Measurements from ENCODE around the gene TCF3. TPM values are rescaled to one million over a fixed set of nuclear protein-coding genes. Genes with fewer than 3 reads are reported as not detected.

The TCF3 gene
- total RNA-seq, 8 experiments from 2014 or later: 25.2 to 106 (median 44.9) TPM

GRCh38 chr19:1602091-1602707, 50.2 kb downstream of the TCF3 start:
- Histone ChIP-seq H3K4me3 (no peak overlapping the region), H3K4me1 (replicated peaks in 1 of 2) (peaks cover 8 to 17% of the 10 kb centered on the region in 2 donors), H3K27ac (no peak overlapping the region)
- in situ Hi-C loops (cut with MboI; ENCODE audit: low pct_unique_long_range_greater_than_20kb in 2 of 9, low sequenced_read_pairs in 9 of 9, unreplicated experiment in 9 of 9): no loop called here
- ATAC-seq (replicated peaks in 6 of 8): no peak
- WGBS, 10 experiments: 80 to 100% (median 94%) methylated on average over 1 to 11 of the region's 21 CpGs; no CpG with 5 or more reads in 1 of the 10 experiments

DNA sequence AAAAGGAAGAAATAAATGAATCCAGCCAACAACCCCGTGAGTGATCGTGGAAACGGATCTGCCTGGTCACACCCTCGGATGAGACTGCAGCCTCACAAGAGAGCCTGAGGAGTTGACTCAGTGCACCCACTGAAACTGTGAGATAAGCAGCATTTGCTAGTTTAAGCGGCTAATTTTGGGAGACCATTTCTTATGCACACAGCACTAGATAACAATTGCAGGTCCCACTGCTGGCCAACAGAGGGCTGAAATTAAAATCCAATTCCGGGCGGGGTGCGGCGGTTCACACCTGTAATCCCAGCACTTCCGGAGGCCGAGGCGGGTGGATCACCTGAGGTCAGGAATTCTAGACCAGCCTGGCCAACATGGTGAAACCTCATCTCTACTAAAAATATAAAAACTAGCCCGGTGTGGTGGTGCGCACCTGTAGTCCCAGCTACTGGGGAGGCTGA, 50.8 kb downstream of the TCF3 start:
- Histone ChIP-seq H3K4me3 (no peak overlapping the region), H3K27ac (no peak overlapping the region), H3K4me1 (replicated peaks in 1 of 2) (peaks cover 8 to 17% of the 10 kb centered on the region in 2 donors)
- 68 to 100% (median 93%) methylated on average over 1 to 11 of the region's 14 CpGs; no CpG with 5 or more reads in 2 of the 10 experiments for WGBS, 10 experiments
- in situ Hi-C loops (cut with MboI; ENCODE audit: low pct_unique_long_range_greater_than_20kb in 2 of 9, low sequenced_read_pairs in 9 of 9, unreplicated experiment in 9 of 9): no loop called here
- ATAC-seq (replicated peaks in 6 of 8): no peak

DNA sequence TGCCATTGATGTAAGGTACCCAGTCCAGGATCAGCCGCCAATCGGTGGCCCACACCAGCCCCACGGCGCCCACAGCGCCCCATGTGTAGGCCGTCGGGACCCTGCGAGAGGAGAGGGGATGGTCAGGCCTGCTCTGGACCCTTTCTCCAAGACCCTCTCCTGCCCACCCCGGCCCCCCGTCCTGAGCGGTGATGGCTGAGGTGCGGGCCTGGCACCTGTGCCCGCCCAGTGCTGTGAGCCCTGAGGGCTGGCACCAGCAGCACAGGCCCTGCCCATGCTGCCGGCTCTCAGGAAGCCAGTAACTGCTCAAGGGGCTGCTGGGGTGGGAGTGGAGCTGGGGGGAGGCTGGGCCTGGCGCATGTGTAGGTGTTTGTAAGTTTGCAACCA, 53.0 kb downstream of the TCF3 start:
- in situ Hi-C loops (cut with MboI; ENCODE audit: low pct_unique_long_range_greater_than_20kb in 2 of 9, low sequenced_read_pairs in 9 of 9, unreplicated experiment in 9 of 9): no loop called here
- 93% methylated on average over 3 of the region's 15 CpGs; no CpG with 5 or more reads in 9 of the 10 experiments for WGBS, 10 experiments

GRCh38 chr19:1598777-1599459, 53.5 kb downstream of the TCF3 start:
- Histone ChIP-seq H3K4me1 (replicated peaks in 1 of 2) (peaks cover 2 to 7% of the 10 kb centered on the region in 2 donors), H3K27ac (no peak overlapping the region), H3K4me3 (no peak overlapping the region)
- ATAC-seq (replicated peaks in 6 of 8): peak in 4 of 8 experiments; percentile 15 to 21 (median 18)
- 60 to 100% (median 90%) methylated on average over 1 to 7 of the region's 20 CpGs; no CpG with 5 or more reads in 4 of the 10 experiments for WGBS, 10 experiments
- in situ Hi-C loops (cut with MboI; ENCODE audit: low pct_unique_long_range_greater_than_20kb in 2 of 9, low sequenced_read_pairs in 9 of 9, unreplicated experiment in 9 of 9): no loop called here

More for the DNA sequence above, 53.0 kb downstream of the TCF3 start:
- Histone ChIP-seq H3K4me1 (replicated peaks in 1 of 2) (peaks cover 7 to 12% of the 10 kb centered on the region in 2 donors), H3K4me3 (no peak overlapping the region), H3K27ac (no peak overlapping the region)
- peak in 5 of 8 experiments; percentile 6 to 32 (median 25) for ATAC-seq (replicated peaks in 6 of 8)

GRCh38 chr19:1593501-1593772, 59.0 kb downstream of the TCF3 start:
- in situ Hi-C loops (cut with MboI; ENCODE audit: low pct_unique_long_range_greater_than_20kb in 2 of 9, low sequenced_read_pairs in 9 of 9, unreplicated experiment in 9 of 9): no loop called here
- ATAC-seq (replicated peaks in 6 of 8): no peak
- Histone ChIP-seq H3K4me3 (peak overlapping the region in 2 of 5 donors; percentile 91 to 99), H3K27ac (no peak overlapping the region), H3K4me1 (replicated peaks in 1 of 2) (peaks cover 8 to 16% of the 10 kb centered on the region in 2 donors)
- no CpG with 5 or more reads among the region's 10 CpGs for WGBS, 10 experiments

- Histone ChIP-seq H3K27ac (peak within 1 kb of the TSS; percentile 98 to 99), H3K4me1 (replicated peaks in 1 of 2) (peaks cover 8 to 16% of the 10 kb centered on the region in 2 donors), H3K4me3 (peak within 1 kb of the TSS; percentile 74 to 99 (median 91))
- 0 to 33% (median 16%) methylated on average over 1 to 9 of the region's 68 CpGs; no CpG with 5 or more reads in 7 of the 10 experiments for WGBS, 10 experiments
- ATAC-seq (replicated peaks in 6 of 8): peak; percentile 67 to 84 (median 78)
- in situ Hi-C loops (cut with MboI; ENCODE audit: low pct_unique_long_range_greater_than_20kb in 2 of 9, low sequenced_read_pairs in 9 of 9, unreplicated experiment in 9 of 9): no loop called here
These were observed 59.5 kb downstream of the TCF3 start, which contains the start of gene MBD3 for GRCh38 chr19:1592755-1593500. MBD3 (minus strand) TSS chr19:1592865; CDS start chr19:1592631, 234 bp downstream.

- Histone ChIP-seq H3K27ac (peak overlapping the region; percentile 98 to 99), H3K4me1 (replicated peaks in 1 of 2) (peaks cover 8 to 16% of the 10 kb centered on the region in 2 donors), H3K4me3 (peak overlapping the region; percentile 74 to 99 (median 91))
- ATAC-seq (replicated peaks in 6 of 8): peak; percentile 72 to 85 (median 82)
- WGBS, 10 experiments: 0 to 2% methylated on average over 3 to 13 of the region's 94 CpGs; no CpG with 5 or more reads in 8 of the 10 experiments
- in situ Hi-C loops (cut with MboI; ENCODE audit: low pct_unique_long_range_greater_than_20kb in 2 of 9, low sequenced_read_pairs in 9 of 9, unreplicated experiment in 9 of 9): no loop called here
These were observed 60.2 kb downstream of the TCF3 start for GRCh38 chr19:1592024-1592754.

GRCh38 chr19:1591421-1592023, 60.9 kb downstream of the TCF3 start:
- peak overlapping the region; percentile 74 to 99 (median 91) for H3K4me3 ChIP-seq
- peaks cover 8 to 16% of the 10 kb centered on the region in 2 donors for H3K4me1 ChIP-seq (replicated peaks in 1 of 2)
- no peak for ATAC-seq (replicated peaks in 6 of 8)
- WGBS, 10 experiments: 0 to 1% (median 0%) methylated on average over 1 to 14 of the region's 31 CpGs; no CpG with 5 or more reads in 6 of the 10 experiments
- peak overlapping the region; percentile 98 to 99 for H3K27ac ChIP-seq
- in situ Hi-C loops (cut with MboI; ENCODE audit: low pct_unique_long_range_greater_than_20kb in 2 of 9, low sequenced_read_pairs in 9 of 9, unreplicated experiment in 9 of 9): no loop called here

- ATAC-seq (replicated peaks in 6 of 8): peak in 4 of 8 experiments; percentile 2 to 22 (median 10)
- in situ Hi-C loops (cut with MboI; ENCODE audit: low pct_unique_long_range_greater_than_20kb in 2 of 9, low sequenced_read_pairs in 9 of 9, unreplicated experiment in 9 of 9): no loop called here
These were observed 61.6 kb downstream of the TCF3 start for GRCh38 chr19:1590641-1591397.

DNA sequence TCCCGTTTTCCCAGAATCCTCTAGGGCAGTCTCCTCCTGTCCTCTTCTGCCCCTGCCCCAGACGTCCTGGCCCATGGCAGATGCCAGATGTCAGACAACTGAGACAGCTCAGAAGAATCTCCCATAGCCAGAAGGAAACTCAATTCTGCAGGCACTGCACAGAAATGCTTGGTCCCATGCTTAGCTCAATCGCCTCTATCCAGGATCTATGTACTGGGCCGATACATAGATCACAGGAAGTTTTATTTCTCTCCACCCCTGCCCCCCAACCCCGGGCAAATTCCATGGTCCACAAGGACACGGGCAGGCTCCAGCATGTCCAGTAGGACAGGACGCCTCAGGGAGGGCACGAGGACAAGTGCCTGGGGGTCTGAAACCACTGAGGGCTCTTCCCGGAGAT, 64.5 kb downstream of the TCF3 start:
- peaks cover 8 to 11% of the 10 kb centered on the region in 2 donors for H3K4me1 ChIP-seq (replicated peaks in 1 of 2)
- H3K27ac ChIP-seq: no peak overlapping the region
- in situ Hi-C loops (cut with MboI; ENCODE audit: low pct_unique_long_range_greater_than_20kb in 2 of 9, low sequenced_read_pairs in 9 of 9, unreplicated experiment in 9 of 9): no loop called here
- ATAC-seq (replicated peaks in 6 of 8): no peak
- 56 to 94% (median 80%) methylated on average over 1 to 5 of the region's 9 CpGs; no CpG with 5 or more reads in 4 of the 10 experiments for WGBS, 10 experiments
- H3K4me3 ChIP-seq: no peak overlapping the region

More at GRCh38 chr19:1590641-1591397, 61.6 kb downstream of the TCF3 start:
- peaks cover 8 to 16% of the 10 kb centered on the region in 2 donors for H3K4me1 ChIP-seq (replicated peaks in 1 of 2)
- peak overlapping the region; percentile 74 to 99 (median 91) for H3K4me3 ChIP-seq
- WGBS, 10 experiments: 0 to 60% (median 29%) methylated on average over 1 to 4 of the region's 10 CpGs; no CpG with 5 or more reads in 2 of the 10 experiments
- peak overlapping the region; percentile 98 to 99 for H3K27ac ChIP-seq

DNA sequence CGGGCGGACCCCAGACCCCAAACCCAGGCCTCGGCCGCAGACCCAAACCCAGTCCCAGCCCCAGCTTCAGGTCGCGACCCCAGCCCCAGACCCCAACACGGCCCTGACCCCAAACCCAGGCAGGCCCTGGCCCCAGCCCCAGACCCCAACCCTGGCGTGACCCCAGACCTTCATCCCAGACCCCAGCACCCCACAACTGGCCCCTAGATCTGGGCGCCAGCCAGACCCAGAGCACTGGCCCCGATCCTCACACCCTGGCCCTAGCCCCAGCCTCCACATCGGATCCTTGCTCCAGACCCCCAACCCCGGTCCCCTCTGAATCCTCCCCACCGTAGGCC, 67.2 kb downstream of the TCF3 start:
- ATAC-seq (replicated peaks in 6 of 8): peak in 3 of 8 experiments; percentile 7 to 25 (median 18)
- Histone ChIP-seq H3K4me1 (replicated peaks in 1 of 2) (peaks cover under 1 to 3% of the 10 kb centered on the region in 2 donors), H3K27ac (no peak overlapping the region), H3K4me3 (no peak overlapping the region)
- in situ Hi-C loops (cut with MboI; ENCODE audit: low pct_unique_long_range_greater_than_20kb in 2 of 9, low sequenced_read_pairs in 9 of 9, unreplicated experiment in 9 of 9): no loop called here
- no CpG with 5 or more reads among the region's 13 CpGs for WGBS, 10 experiments
